HFF-Myc (cell line): ENCODE measurements around the gene EEFSEC.

Source experiments
- DNase-seq: peaks from one replicate; pipeline ENCODE4 v3.0.0-alpha.2; 2011; ENCODE audit warnings: low read depth; ENCODE audit errors: extremely low read depth
- H3K4me3 ChIP-seq: replicated peaks from 2 replicates; pipeline ENCODE4 v1.5.1; 2011; ENCODE audit warnings: low read depth, mild to moderate bottlenecking, control low read depth, low read length
- TF ChIP-seq, protein P1 (sequence below): IDR thresholded peaks from 2 replicates; pipeline ENCODE4 v1.5.1; 2012; ENCODE audit warnings: mild to moderate bottlenecking, low read depth, low read length, control low read depth; ENCODE audit errors: missing control alignments

Gene EEFSEC

DNA sequence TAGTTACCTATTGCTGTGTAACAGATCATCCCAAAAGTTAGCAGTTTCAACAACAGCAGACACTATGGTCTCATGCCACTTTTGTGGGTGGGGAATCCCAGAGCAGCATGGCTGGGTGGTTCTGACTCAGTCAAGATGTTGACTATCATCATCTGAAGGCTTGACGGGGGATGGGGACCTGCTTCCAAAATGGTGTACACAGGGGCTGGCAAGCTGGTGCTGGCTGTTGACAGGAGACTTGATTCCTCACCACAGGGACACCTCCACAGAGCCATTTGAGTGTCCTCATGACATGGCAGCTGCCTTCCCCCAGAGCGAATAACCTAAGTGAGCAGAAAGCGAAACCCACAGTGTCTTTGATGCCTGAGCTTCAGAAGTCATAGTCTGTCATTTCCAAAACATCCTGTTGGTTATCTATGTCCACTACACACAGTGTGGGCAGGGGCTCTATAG is 294.3 kb downstream of the EEFSEC start:
- no peak overlapping the region for H3K4me3 ChIP-seq
- no peak for DNase-seq
- TF ChIP-seq, protein P1, sequence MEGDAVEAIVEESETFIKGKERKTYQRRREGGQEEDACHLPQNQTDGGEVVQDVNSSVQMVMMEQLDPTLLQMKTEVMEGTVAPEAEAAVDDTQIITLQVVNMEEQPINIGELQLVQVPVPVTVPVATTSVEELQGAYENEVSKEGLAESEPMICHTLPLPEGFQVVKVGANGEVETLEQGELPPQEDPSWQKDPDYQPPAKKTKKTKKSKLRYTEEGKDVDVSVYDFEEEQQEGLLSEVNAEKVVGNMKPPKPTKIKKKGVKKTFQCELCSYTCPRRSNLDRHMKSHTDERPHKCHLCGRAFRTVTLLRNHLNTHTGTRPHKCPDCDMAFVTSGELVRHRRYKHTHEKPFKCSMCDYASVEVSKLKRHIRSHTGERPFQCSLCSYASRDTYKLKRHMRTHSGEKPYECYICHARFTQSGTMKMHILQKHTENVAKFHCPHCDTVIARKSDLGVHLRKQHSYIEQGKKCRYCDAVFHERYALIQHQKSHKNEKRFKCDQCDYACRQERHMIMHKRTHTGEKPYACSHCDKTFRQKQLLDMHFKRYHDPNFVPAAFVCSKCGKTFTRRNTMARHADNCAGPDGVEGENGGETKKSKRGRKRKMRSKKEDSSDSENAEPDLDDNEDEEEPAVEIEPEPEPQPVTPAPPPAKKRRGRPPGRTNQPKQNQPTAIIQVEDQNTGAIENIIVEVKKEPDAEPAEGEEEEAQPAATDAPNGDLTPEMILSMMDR: no peak

DNA sequence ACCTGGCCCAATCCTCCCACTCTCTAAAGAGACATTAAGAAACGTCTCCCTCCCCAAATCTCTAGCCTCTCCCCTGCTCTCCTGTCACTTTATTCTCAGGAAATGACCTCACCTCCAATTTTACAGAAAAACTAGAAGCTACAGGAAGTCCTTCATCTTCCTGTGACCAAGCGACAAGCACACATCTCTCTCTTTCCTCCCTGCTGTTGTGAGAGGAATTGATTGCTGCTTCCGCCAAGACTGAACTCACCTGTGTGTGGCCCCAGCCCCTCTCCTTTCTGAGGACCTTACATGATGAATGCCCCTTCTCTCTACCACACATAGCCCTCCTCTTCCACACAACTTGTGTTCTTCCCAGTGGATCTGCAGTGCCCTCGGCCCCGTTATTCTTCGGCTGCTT is 295.2 kb downstream of the EEFSEC start:
- TF ChIP-seq, protein P1: no peak
- no peak overlapping the region for H3K4me3 ChIP-seq
- no peak for DNase-seq

DNA sequence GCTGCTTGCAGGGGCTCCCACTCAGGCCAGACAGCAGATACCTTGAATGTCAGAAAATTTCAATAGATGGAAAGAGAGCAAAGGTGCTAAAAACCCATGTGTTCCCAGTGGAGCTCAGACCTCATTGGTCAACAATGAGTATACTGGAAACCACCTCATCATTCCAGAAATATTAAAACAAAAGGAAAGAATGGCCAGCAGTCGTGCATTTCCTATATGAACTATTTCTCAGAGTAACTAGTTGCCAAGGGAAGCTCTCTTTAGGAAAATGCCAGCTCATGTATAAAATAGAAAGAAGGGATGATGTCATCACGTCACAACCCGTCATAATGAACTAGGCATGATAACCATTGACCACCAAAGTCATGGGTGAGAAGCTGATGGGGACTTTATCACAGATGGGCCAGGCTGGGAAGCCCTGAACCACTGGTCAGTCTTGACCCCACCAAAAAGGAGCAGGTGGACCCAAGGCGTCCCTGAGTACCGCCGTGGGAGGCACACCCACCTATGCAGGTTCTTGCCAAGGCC is 295.9 kb downstream of the EEFSEC start:
- TF ChIP-seq, protein P1: no peak
- no peak for DNase-seq
- no peak overlapping the region for H3K4me3 ChIP-seq

DNA sequence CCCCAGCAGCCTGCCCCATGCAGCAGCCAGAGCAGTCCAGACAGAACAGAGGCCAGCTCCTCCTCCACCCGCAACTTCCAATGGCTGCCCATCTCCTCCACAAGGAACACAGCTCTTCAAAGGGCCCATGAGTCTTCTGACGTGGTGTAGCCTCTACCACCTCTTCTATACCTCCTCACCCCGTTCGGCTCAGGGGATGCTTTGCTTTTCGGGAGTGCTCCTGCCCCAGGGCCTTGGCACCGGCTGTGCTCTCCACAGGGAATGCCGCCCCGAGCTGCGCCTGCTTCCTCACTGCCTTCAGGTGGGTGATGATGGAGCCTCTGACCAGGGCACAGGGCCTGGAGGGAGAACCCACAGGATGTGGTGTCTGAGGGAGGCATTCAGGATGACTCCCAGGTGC is 298.8 kb downstream of the EEFSEC start:
- no peak overlapping the region for H3K4me3 ChIP-seq
- TF ChIP-seq, protein P1: no peak
- no peak for DNase-seq

DNA sequence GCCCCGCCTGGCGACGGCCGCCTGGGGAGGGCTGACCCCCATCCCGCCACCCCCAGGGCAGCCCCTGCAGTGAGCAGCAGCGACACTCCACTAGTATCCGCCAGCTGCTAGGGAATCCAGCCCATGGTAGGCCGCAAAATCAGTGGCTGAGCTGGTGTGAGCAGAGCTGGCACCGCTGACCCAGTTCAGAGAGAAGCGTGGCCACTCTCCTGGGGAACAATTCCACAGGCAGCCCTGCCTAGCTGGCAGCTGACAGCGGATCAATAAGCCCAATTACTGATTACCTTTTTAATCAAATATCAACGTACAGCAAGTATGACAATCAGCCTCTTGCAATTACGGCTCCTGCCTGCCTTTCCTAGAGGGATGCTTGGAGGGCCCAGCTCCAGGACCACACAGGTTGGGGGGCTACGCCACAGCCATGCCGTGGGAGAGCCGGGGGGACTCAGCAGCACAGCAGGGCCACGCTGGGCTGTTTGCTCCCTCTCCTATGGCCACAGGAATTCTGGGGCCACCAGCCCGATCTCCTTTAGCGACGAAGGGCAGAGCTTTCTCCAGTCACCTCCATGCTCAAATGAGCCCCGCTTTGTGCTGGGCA is 299.5 kb downstream of the EEFSEC start:
- TF ChIP-seq, protein P1: no peak
- no peak for DNase-seq
- no peak overlapping the region for H3K4me3 ChIP-seq

DNA sequence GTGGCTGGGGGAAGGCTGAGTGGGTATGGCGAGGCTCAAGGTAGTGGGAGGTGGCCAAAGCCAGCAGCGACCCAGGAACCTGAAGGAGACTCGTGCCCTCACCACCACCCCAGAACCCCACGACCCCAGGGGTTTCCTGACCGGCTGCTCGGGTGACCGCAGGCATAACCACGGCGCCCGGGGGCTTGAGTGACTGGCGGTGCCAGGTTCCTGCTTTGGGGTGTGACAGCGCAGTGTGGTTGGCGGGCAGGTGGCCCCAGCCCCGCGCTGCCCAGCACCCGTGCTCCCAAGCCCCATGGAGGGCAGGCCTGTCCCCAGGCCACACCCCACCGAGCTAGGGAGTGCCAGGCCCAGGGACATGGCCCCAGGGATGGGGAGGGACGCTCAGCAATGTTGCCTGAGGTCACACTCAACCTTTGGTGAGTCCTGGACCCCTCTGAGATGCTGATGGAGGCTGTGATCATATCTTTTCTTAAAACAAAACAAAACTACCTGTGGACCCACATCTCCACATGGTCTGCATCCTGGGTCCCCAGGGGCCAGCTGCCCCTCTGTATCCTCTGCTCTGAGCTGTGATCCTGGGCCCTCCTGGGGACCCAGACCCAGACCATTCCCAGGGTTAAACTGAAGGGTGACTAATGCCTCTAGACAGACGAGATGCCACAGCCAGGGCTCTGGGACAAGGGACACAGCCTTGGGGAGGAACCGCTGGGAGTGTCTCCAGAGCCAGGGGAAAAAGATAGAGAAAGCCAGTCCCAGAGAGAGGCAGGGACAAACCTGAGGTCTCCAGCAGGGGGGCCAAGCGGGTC is 300.4 kb downstream of the EEFSEC start:
- no peak overlapping the region for H3K4me3 ChIP-seq
- TF ChIP-seq, protein P1: no peak
- no peak for DNase-seq
